DOHH2 (cell line): ENCODE data around the gene EVC2.

ENCODE experiments used
- H3F3A ChIP-seq: fragments of 200-600 bp; sonication (generic), shearing (Covaris generic); 2 replicates; pipeline ENCODE4 v1.6.0; 2016; ENCODE audit warnings: antibody characterized with exemption, mild to moderate bottlenecking; ENCODE audit not compliant: control insufficient read depth, insufficient read depth
- H3K27ac ChIP-seq: fragments of 200-600 bp; sonication (generic); 2 replicates; pipeline ENCODE4 v1.5.1; 2014; ENCODE audit warnings: low read depth, mild to moderate bottlenecking, low read length, moderate library complexity
- H3K27me3 ChIP-seq: fragments of 200-600 bp; sonication (generic); 2 replicates; pipeline ENCODE4 v1.6.1; 2014; ENCODE audit warnings: mild to moderate bottlenecking, low read length, mixed read lengths; ENCODE audit not compliant: control insufficient read depth
- H3K36me3 ChIP-seq: fragments of 200-600 bp; sonication (generic); 2 replicates; pipeline ENCODE4 v1.6.1; 2014; ENCODE audit warnings: mild to moderate bottlenecking, low read length, moderate library complexity, mixed read lengths; ENCODE audit not compliant: control insufficient read depth
- H3K4me1 ChIP-seq: fragments of 200-600 bp; sonication (generic); 2 replicates; pipeline ENCODE4 v1.6.1; 2014; ENCODE audit warnings: mild to moderate bottlenecking, low read length, mixed read lengths; ENCODE audit not compliant: control insufficient read depth
- H3K4me2 ChIP-seq: fragments of 200-600 bp; sonication (generic); 2 replicates; pipeline ENCODE4 v1.6.0; 2014; ENCODE audit warnings: mild to moderate bottlenecking, low read length, moderate library complexity
- H3K4me3 ChIP-seq: fragments of 200-600 bp; sonication (generic); 2 replicates; pipeline ENCODE4 v1.5.1; 2014; ENCODE audit warnings: mild to moderate bottlenecking, low read length, mixed read lengths
- H3K79me2 ChIP-seq: fragments of 200-600 bp; sonication (generic); 2 replicates; pipeline ENCODE4 v1.6.1; 2014; ENCODE audit warnings: mild to moderate bottlenecking, low read length, mixed read lengths; ENCODE audit not compliant: control insufficient read depth
- H3K9me2 ChIP-seq: fragments of 200-600 bp; sonication (generic); replicated peaks from 2 replicates; pipeline ENCODE4 v1.6.1; 2014; ENCODE audit warnings: mild to moderate bottlenecking, low read length, mixed read lengths; ENCODE audit not compliant: control insufficient read depth
- H3K9me3 ChIP-seq: fragments of 200-600 bp; sonication (generic); 2 replicates; pipeline ENCODE4 v1.6.1; 2014; ENCODE audit warnings: antibody characterized with exemption, low read length, mixed read lengths; ENCODE audit not compliant: control insufficient read depth, insufficient read depth
- H4K20me1 ChIP-seq: fragments of 200-600 bp; sonication (generic); 2 replicates; pipeline ENCODE4 v1.6.0; 2014; ENCODE audit warnings: low read depth, mild to moderate bottlenecking, antibody characterized with exemption, low read length, moderate library complexity; ENCODE audit not compliant: control insufficient read depth, insufficient read depth
- EZH2phosphoT487 ChIP-seq: fragments of 200-600 bp; sonication (generic); IDR thresholded peaks from 2 replicates; pipeline ENCODE4 v1.6.1; 2017; ENCODE audit warnings: borderline replicate concordance, mild to moderate bottlenecking, antibody characterized with exemption, low read length, moderate library complexity, mixed read lengths
- TF ChIP-seq, protein P1 (sequence below): fragments of 200-600 bp; sonication (generic); IDR thresholded peaks from one replicate; pipeline ENCODE4 v1.5.1; 2014; ENCODE audit warnings: antibody characterized with exemption, mild to moderate bottlenecking, low read depth, low read length; ENCODE audit not compliant: poor library complexity, severe bottlenecking

EVC2 gene

DNA sequence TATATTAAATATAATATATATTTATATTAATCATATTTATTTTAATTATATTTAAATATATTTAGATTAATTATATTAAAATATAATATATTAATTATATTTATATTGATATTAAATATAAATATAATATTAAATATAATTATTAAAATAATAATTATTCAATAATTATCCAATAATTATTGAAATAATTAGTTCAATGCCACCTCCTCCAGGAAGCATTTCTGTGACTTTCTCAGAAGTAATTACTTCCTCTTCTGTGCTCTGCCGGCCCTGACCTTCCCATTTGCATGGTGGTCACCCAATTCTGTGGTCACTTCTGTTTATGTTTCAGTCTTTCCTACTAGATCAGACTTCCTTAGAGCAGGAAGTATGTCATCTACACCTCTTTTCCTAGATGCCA is 45.8 kb downstream of the EVC2 start:
- Histone ChIP-seq H3K79me2 (no peaks in the 10 kb centered on the region), H3K36me3 (no peaks in the 10 kb centered on the region), H3K27ac (no peak overlapping the region), H3K9me2 (no peaks in the 10 kb centered on the region), H3K27me3 (no peaks in the 10 kb centered on the region), H4K20me1 (no peaks in the 10 kb centered on the region), H3K4me2 (no peak overlapping the region), H3K9me3 (no peaks in the 10 kb centered on the region), H3F3A (no peaks in the 10 kb centered on the region), H3K4me3 (no peak overlapping the region), H3K4me1 (no peaks in the 10 kb centered on the region)
- TF ChIP-seq, protein P1, sequence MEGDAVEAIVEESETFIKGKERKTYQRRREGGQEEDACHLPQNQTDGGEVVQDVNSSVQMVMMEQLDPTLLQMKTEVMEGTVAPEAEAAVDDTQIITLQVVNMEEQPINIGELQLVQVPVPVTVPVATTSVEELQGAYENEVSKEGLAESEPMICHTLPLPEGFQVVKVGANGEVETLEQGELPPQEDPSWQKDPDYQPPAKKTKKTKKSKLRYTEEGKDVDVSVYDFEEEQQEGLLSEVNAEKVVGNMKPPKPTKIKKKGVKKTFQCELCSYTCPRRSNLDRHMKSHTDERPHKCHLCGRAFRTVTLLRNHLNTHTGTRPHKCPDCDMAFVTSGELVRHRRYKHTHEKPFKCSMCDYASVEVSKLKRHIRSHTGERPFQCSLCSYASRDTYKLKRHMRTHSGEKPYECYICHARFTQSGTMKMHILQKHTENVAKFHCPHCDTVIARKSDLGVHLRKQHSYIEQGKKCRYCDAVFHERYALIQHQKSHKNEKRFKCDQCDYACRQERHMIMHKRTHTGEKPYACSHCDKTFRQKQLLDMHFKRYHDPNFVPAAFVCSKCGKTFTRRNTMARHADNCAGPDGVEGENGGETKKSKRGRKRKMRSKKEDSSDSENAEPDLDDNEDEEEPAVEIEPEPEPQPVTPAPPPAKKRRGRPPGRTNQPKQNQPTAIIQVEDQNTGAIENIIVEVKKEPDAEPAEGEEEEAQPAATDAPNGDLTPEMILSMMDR: no peak
- no peak for TF ChIP-seq EZH2phosphoT487

DNA sequence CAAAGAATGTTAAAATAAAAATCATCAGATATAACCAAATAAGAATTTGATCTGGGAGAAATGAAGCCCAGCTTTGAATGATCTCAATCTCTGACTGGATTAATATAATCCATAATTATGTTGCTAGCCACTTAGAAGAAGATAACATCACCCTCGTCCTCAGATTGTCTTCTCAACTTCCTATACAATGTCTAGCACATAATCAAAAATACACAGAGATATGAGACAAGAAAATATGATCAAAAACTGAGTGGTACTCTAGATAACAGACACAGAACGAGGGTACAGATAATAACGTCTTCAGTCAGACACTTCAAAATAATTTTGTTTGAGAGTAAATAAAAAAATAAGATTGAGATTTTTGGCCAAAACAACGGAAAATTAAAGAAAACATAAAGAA is 47.1 kb downstream of the EVC2 start:
- H3F3A ChIP-seq: no peaks in the 10 kb centered on the region
- TF ChIP-seq EZH2phosphoT487: no peak
- TF ChIP-seq, protein P1: no peak
- no peaks in the 10 kb centered on the region for H3K9me3 ChIP-seq
- H3K79me2 ChIP-seq: no peaks in the 10 kb centered on the region
- H4K20me1 ChIP-seq: no peaks in the 10 kb centered on the region
- no peaks in the 10 kb centered on the region for H3K36me3 ChIP-seq
- H3K27ac ChIP-seq: no peak overlapping the region
- no peaks in the 10 kb centered on the region for H3K4me1 ChIP-seq
- H3K9me2 ChIP-seq: no peaks in the 10 kb centered on the region
- no peak overlapping the region for H3K4me2 ChIP-seq
- H3K27me3 ChIP-seq: no peaks in the 10 kb centered on the region
- H3K4me3 ChIP-seq: no peak overlapping the region

- Histone ChIP-seq H3K79me2 (no peaks in the 10 kb centered on the region), H3K9me3 (no peaks in the 10 kb centered on the region), H3K9me2 (no peaks in the 10 kb centered on the region), H3K4me3 (no peak overlapping the region), H3K4me2 (no peak overlapping the region), H3F3A (no peaks in the 10 kb centered on the region), H3K36me3 (no peaks in the 10 kb centered on the region), H3K27ac (no peak overlapping the region), H3K4me1 (no peaks in the 10 kb centered on the region), H3K27me3 (no peaks in the 10 kb centered on the region), H4K20me1 (no peaks in the 10 kb centered on the region)
- TF ChIP-seq EZH2phosphoT487: no peak
- TF ChIP-seq, protein P1: no peak
Measured at GRCh38 chr4:5660185-5660584, 48.2 kb downstream of the EVC2 start.

DNA sequence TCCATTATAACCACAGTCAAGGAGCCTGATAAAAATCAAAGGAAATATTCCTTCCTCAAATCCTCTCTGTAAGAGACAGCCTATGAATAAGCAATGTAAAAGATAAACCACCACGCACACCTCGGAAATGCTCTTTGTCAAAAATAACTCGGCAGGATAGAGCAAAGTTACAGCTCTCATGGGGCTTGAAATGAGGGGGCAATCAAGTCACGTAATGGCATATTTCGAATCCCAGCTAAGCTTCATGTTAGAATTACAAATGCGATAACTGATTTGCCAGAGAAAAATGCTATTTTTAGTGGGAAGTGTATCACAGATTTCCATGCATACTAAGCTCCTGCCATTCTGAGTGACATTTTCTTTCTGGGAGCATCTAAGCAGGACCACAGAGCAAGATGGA is 49.4 kb downstream of the EVC2 start:
- Histone ChIP-seq H3K27me3 (no peaks in the 10 kb centered on the region), H3K9me3 (no peaks in the 10 kb centered on the region; the same call in 1 of the 2 replicates), H4K20me1 (no peaks in the 10 kb centered on the region), H3F3A (no peaks in the 10 kb centered on the region), H3K4me1 (no peaks in the 10 kb centered on the region), H3K27ac (no peak overlapping the region), H3K4me2 (no peak overlapping the region), H3K4me3 (no peak overlapping the region), H3K36me3 (no peaks in the 10 kb centered on the region), H3K79me2 (no peaks in the 10 kb centered on the region), H3K9me2 (no peaks in the 10 kb centered on the region)
- TF ChIP-seq, protein P1: no peak
- no peak for TF ChIP-seq EZH2phosphoT487
